GM18858 (cell line): Measurements from ENCODE around the gene TGFBR2.

Source experiments
- ATAC-seq: cut with Tn5 transposase; IDR thresholded peaks from one replicate; pipeline ENCODE4 v1.9.1; 2021; ENCODE audit not compliant: unreplicated experiment

The TGFBR2 gene

DNA sequence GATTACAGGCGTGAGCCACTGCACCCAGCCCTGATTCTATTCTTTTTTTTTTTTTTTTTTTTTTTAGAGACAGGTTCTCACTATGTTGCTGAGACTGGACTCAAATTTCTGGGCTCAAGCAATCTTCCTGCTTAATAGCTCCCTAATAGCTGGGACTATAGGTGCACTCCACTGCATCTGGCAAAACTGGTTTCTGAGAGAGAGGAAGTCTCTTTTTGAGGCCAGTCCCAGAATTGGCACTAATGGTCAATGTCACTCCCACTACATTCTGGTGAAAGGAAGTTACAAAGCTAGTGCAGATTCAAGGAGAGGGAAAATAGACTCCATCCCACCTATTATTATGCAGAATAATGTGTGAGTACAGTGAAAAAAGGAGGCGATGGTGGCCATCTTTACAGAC lies 5.8 kb upstream of the TGFBR2 start:
- no peak for ATAC-seq

DNA sequence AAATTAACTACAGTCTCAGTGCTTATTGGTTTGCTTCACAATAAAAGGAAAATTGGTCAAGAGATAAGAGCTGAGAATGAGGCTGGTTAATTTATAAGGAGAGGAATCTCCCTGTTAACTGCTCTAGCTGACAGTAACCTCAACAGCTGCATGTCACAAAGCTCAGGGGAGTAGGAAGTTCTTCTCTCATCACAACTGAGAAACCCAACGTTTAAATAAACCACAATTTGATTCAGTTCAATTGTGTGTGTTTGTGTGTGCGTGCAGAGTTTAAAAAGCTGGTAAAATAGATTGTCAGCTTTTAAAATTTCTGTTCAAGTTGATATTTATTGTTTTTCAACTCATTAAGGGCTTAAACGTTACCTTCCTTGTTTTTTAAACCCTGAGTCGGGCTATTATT lies 3.5 kb upstream of the TGFBR2 start:
- ATAC-seq = no peak

GRCh38 chr3:30604093-30604492 lies 2.3 kb upstream of the TGFBR2 start:
- no peak for ATAC-seq

- ATAC-seq = no peak
Observed at GRCh38 chr3:30604558-30604957, 1.8 kb upstream of the TGFBR2 start.

GRCh38 chr3:30605005-30605404 lies 1.4 kb upstream of the TGFBR2 start:
- ATAC-seq = no peak

DNA sequence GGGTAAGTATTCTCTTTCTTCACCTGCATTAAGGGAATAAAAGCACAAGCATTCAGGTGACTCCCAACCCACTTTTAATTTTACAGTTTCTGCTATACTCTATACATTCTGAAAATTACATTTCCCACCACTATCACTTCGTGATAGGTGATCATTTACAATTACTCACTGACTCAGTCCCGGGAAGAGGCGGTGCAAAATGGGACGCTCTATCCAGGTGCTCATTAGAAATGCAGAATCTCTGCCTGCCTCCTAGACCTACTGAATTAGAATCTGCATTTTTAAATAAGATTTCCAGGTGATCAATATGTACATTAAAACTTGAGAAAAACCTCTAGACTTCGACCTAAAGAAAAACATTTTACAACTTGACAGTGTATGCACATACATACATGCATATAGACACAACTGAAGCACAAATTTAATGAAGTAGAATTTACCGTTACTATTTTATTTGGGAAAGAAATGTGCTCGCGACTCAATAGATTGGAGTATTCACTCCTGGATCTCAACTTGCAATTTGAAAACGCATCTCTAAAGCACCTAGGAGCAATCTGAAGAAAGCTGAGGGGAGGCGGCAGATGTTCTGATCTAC lies 598 bp upstream of the TGFBR2 start:
- ATAC-seq = no peak

DNA sequence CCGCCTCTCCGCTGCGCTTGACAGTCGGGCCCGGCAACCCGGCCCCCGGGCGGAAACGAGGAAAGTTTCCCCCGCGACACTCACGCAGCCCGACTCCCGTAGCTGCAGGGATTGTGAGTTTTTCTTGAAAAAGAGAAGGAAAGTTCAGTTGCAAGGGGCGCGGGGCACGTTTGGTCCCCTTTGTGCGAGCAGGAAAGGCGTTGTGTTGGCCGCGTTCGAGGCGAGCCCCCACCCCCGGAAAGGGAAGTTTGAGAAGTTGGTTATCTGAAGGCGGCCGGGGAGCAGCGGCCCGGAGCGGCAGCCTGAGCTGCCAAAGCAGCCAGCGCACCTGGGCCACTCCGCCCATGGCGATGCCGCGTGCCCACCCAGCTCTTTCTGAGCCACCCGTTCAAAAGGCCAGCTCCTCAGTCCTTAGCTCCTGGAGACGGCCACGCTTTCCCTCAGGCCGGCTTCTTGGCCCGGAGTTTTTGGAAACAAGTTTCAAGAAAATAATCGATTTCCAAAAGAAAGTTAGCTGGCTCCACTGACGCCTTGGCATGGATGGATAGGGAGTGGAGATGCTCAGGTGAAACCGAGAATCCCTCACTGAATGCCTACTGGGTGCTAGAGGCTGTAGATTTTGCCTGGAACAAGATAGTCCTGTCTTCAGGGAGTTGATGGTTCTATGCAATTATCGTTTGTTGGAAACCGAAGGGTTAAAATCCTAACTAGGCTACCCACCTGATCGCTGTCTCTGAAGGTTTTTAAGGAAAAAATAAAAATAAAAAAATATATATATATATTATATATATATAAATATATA lies 832 bp downstream of the TGFBR2 start:
- ATAC-seq = peak; percentile 18

DNA sequence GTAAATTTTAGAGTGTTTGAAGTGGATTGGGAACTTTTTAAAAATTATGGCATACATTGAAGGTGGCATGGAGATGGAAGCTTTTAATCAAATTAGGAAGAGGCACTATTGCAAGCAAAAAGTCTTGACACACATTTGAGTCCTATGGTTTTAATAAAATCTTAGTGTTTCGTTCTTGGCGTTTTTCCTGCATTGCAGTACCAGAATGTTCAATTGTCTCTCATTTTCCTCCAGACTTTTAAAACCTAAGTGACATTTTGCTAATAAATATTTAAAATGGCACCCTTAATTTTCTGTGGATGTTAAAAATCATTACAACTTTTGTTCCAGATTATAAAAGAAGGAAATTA lies 2.2 kb downstream of the TGFBR2 start:
- no peak for ATAC-seq

DNA sequence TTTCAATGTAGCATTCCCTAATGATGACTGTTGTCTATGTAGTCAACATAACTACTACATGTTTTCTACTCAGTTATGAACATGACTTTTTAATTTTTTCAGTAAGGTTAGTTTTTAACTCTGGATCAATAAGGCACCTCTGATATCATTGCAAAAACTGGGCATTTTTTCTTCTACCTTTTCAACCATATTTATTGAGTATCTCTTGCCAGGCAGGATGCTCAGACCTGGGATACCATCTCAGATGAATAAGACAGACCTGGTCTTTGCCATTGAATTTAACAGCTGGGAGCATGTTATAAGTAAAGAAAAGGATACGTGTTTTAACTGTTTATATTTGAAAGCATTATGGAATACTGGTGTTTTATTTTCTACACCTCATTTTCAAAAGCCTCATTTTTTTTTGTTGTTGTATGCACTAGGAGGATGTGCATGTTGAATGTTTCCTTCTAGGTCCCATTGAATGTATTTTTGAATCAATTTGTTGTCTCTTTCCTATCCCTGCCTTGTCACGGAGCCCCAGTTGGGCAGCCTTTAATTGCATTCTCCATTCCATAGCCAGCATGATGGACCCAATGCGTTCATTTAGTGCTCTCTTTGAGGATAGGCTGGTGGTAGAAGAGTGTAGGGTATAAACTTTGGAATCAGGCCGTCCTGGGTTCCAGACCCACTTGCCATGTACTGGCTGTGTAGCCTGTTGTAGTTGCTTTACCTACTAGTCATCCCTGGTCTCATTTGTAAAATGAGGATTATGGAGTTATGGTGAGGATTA lies 3.7 kb downstream of the TGFBR2 start:
- no peak for ATAC-seq

DNA sequence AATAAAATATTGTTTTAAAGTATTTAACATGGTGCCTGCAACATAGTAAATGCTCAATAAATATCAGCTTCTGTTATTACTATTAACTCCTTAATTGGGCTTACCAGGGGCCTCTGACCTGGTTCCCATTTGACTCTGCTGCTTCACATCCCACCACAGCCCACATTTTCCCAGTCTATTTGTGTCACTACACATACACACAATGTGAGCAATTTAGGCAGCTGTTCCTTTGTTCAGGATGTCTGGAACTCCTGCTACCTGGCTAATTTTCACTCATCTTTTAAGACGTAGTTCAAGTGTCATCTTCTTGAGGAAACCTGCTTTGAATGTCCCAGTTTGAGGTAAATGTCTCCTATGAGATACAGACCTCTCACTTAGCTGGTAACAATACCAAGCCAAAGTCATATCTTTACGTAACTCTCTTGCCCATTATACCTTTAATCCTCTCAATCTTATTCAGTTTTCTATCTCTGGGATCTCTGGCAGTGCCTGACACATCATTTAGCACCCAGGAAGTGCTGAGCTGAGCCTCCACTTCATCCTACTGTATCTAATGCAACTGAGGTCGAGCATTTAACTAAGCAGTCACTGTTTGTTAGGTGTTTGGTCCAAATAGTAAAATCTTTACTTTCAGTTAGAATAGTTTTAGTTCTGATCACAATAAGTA lies 4.4 kb downstream of the TGFBR2 start:
- ATAC-seq = no peak

- ATAC-seq = no peak
Observed at GRCh38 chr3:30611613-30612436, 5.4 kb downstream of the TGFBR2 start.

GRCh38 chr3:30612437-30613132 lies 6.2 kb downstream of the TGFBR2 start:
- no peak for ATAC-seq

DNA sequence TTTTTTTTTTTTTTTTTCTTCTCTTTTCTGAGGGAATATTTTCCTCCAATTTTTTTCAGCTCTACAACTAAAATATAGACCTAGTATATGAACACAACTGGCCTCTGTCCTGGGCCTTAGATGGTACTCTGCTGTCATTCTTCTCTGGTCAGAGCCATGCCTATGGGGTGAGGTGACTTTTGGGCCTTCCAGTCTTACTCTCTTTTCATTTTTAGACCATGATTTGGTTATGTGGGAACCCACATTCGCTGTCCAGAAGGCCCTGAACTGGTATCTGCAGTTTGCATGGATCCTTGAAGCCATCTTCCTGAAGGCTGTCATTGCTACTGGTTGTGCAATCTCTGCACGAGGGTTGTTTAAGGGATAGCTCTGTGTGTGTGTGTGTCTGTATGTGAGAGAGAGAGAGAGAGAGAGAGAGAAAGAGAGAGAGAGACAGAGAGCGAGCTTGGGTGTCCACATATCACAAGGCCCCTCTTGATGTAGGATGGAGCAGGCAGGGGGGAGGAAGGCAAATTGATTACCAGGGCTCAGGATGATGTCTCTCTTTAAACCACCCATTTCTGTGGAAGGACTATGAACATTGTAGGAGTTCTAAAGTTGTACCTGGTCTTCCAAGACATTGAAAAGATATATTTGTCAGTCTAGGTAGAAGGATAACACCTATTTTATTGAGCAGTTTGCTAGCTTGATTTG lies 6.9 kb downstream of the TGFBR2 start:
- no peak for ATAC-seq

DNA sequence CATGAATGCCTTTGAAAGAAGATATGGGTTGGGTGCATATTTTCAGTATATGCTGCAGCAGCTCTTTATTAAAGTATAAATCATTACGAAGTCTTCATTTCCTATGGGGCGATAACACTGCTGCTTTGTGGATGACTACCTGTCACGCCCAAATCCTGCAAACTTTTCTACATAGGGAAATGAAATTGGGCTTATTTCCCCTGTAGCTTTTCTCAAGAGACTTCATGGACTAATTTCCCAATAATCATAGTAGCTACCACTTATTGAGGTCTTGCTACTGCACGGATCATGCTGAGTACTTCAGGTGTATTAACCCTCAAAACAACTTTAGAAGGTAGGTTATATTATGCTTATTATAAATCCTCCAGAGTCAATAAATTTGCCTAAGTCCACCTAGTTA lies 8.0 kb downstream of the TGFBR2 start:
- no peak for ATAC-seq

DNA sequence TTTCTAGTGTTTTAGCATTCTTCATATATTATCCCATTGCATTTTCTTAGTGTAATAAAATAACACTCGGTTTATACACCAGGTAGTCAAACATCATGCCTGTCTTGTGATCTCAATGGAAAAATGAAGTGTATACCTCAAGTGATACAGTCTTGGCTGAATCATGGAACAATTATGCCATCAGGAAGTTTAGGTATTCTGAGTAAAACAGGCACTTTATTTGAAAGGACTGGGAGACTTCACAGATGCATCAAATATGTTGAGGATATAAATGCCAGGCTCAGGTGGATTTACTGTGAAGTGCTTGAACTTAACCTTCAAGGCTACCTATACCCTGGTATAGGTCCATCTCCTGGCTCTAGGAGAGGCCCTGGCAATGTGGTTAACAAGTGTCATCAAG lies 8.5 kb downstream of the TGFBR2 start:
- ATAC-seq = no peak

GRCh38 chr3:30615615-30616346 lies 9.4 kb downstream of the TGFBR2 start:
- ATAC-seq = no peak

GRCh38 chr3:30616347-30617027 lies 10.1 kb downstream of the TGFBR2 start:
- ATAC-seq = no peak

DNA sequence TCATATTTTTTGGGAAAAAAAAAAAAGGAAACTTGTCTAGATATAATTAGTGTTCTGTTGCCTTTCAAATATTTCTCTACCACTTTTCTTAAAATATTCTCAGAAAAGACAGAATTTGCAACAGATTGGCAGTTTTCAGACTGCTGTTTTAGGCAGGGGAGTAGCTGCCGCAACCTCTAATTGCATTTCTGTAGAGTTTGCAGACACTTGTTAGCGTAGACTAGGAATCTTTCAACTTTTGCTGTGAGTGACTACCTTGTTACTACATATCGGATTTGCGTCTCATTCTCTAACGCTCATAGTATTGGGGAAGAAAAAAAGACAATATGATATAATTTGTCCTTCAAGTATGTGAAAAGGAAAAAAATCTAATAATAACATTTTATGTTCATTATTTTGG lies 10.7 kb downstream of the TGFBR2 start:
- ATAC-seq = no peak
